Erythroblast (primary cell): ENCODE data around the gene ZNF506.

Source experiments
- GATA1 ChIP-seq: IDR thresholded peaks from 2 replicates; pipeline ENCODE4 v1.6.1; 2011; ENCODE audit warnings: low read depth, mild to moderate bottlenecking, control low read depth, low read length, moderate library complexity
- POLR2A ChIP-seq: IDR thresholded peaks from 2 replicates; pipeline ENCODE4 v1.6.1; 2011; ENCODE audit warnings: mild to moderate bottlenecking, low read length

DNA sequence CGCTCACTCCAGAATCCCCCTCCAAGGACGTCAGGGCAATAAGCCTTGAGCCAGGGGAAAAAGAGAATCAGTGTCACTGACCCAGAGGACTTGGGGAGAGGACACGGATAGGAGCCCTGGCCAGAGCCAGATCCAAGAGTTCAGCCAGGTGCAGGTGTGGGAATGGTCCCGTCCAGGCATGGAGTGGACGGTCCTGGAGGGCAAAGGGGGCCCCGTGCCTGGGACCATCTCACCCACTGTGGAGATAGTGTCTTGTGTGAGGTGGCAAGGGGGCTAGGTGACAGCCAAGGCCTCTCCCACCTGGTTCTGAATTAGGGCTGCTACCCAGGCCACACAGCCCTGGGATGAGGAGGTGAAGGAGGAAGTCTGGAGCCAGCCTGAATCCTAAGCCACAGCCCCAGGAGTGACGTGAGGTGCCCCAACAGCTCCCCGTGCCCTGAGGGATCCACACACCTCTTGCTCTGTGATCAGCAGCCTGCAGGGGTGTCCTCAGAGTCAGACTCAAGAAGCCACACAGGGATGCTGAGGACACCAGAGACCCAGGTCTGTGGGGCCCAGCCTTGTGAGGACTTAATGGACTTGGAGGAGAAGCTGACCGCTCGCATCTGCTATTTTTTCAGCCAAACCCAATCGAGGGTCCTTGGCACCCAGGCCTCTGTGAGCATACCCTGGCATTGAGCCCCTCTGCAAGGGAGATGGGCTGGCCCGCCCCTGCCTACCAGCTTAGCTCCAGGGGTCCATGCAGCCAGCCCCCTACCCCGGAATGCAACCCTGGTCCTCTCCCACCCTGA is 72.2 kb downstream of the ZNF506 start:
- TF ChIP-seq POLR2A (no peak), GATA1 (no peak)
